SU-DHL-6 (cell line): ENCODE measurements around the gene LGR6.

ENCODE experiments used
- H2AFZ ChIP-seq: fragments of 200-600 bp; sonication (generic); 2 replicates; pipeline ENCODE4 v1.6.1; 2014; ENCODE audit warnings: low read depth, mild to moderate bottlenecking, moderate library complexity, mixed read lengths, antibody characterized with exemption, low read length; ENCODE audit not compliant: severe bottlenecking
- H3F3A ChIP-seq: fragments of 200-600 bp; shearing (Covaris generic); 2 replicates; pipeline ENCODE4 v1.6.0; 2016; ENCODE audit warnings: antibody characterized with exemption, mild to moderate bottlenecking; ENCODE audit not compliant: insufficient read depth
- H3K27ac ChIP-seq: fragments of 200-600 bp; sonication (generic); 2 replicates; pipeline ENCODE4 v1.5.1; 2016; ENCODE audit warnings: low read depth, mild to moderate bottlenecking, low read length, moderate library complexity, mixed read lengths
- H3K27me3 ChIP-seq: fragments of 200-600 bp; sonication (generic), shearing (Covaris generic); 2 replicates; pipeline ENCODE4 v1.6.0; 2014; ENCODE audit warnings: mild to moderate bottlenecking, low read length
- H3K36me3 ChIP-seq: fragments of 200-600 bp; sonication (generic); 2 replicates; pipeline ENCODE4 v1.6.1; 2014; ENCODE audit warnings: mild to moderate bottlenecking, low read length, mixed read lengths
- H3K4me2 ChIP-seq: fragments of 300-600, 200-600 bp; shearing (Covaris generic), sonication (generic); 2 replicates; pipeline ENCODE4 v1.6.0; 2014; ENCODE audit warnings: low read length, low read depth, mild to moderate bottlenecking; ENCODE audit not compliant: poor library complexity, severe bottlenecking
- H3K4me3 ChIP-seq: fragments of 200-600 bp; sonication (generic); 2 replicates; pipeline ENCODE4 v1.5.1; 2014; ENCODE audit warnings: antibody characterized with exemption, low read length, mild to moderate bottlenecking, mixed read lengths; ENCODE audit not compliant: insufficient read depth, poor library complexity, severe bottlenecking
- H3K79me2 ChIP-seq: fragments of 200-600 bp; sonication (generic); 2 replicates; pipeline ENCODE4 v1.6.1; 2014; ENCODE audit warnings: mild to moderate bottlenecking, low read length, moderate library complexity; ENCODE audit not compliant: insufficient read depth
- H3K9ac ChIP-seq: fragments of 200-600 bp; sonication (generic); 2 replicates; pipeline ENCODE4 v1.7.0; 2014; ENCODE audit warnings: mild to moderate bottlenecking, low read length
- H3K9me2 ChIP-seq: fragments of 200-600 bp; sonication (generic); replicated peaks from 2 replicates; pipeline ENCODE4 v1.6.1; 2014; ENCODE audit warnings: low read length; ENCODE audit not compliant: insufficient read depth
- H3K9me3 ChIP-seq: fragments of 200-600 bp; sonication (generic); 2 replicates; pipeline ENCODE4 v1.6.1; 2014; ENCODE audit warnings: low read length, mixed read lengths; ENCODE audit not compliant: insufficient read depth
- H4K20me1 ChIP-seq: fragments of 200-600 bp; sonication (generic); 2 replicates; pipeline ENCODE4 v1.6.1; 2014; ENCODE audit warnings: low read depth, mild to moderate bottlenecking, antibody characterized with exemption, low read length, moderate library complexity, mixed read lengths
- CTCF ChIP-seq: fragments of 200-600 bp; sonication (generic); IDR thresholded peaks from one replicate; pipeline ENCODE4 v1.5.1; 2017; ENCODE audit warnings: antibody characterized with exemption, mild to moderate bottlenecking, low read length, moderate library complexity; ENCODE audit not compliant: insufficient read depth, poor library complexity, severe bottlenecking
- EZH2phosphoT487 ChIP-seq: fragments of 200-600 bp; sonication (generic), shearing (Covaris generic); conservative IDR thresholded peaks from 2 replicates; pipeline ENCODE4 v1.6.1; 2018; ENCODE audit warnings: mild to moderate bottlenecking, antibody characterized with exemption, low read length, moderate library complexity, mixed read lengths

The LGR6 gene

GRCh38 chr1:202161151-202162046 is 32.2 kb upstream of the LGR6 start:
- H3K79me2 ChIP-seq: peaks cover 10% of the 10 kb centered on the region; the same call in 1 of the 2 replicates

GRCh38 chr1:202162047-202162417 is 31.6 kb upstream of the LGR6 start:
- no peaks in the 10 kb centered on the region for H3K9me2 ChIP-seq

More at GRCh38 chr1:202161151-202162046, 32.2 kb upstream of the LGR6 start:
- no peak overlapping the region for H3K4me3 ChIP-seq
- no peaks in the 10 kb centered on the region for H3K36me3 ChIP-seq
- no peaks in the 10 kb centered on the region for H3K9me3 ChIP-seq
- no peaks in the 10 kb centered on the region for H3K27me3 ChIP-seq
- peak overlapping the region; percentile 76 for H3K9ac ChIP-seq
- peak overlapping the region; percentile 87 for H3K27ac ChIP-seq
- H3K9me2 ChIP-seq: no peaks in the 10 kb centered on the region
- H4K20me1 ChIP-seq: no peaks in the 10 kb centered on the region
- TF ChIP-seq CTCF (no peak), EZH2phosphoT487 (no peak)
- no peak overlapping the region for H2AFZ ChIP-seq
- H3K4me2 ChIP-seq: peak overlapping the region; percentile 66
- H3F3A ChIP-seq: no peaks in the 10 kb centered on the region; the same call in 1 of the 2 replicates

GRCh38 chr1:202162418-202163280 is 30.9 kb upstream of the LGR6 start:
- Histone ChIP-seq H3K9me2 (no peaks in the 10 kb centered on the region), H3K9ac (no peak overlapping the region), H3K36me3 (no peaks in the 10 kb centered on the region), H3K27ac (no peak overlapping the region), H3K27me3 (no peaks in the 10 kb centered on the region), H4K20me1 (no peaks in the 10 kb centered on the region), H3F3A (no peaks in the 10 kb centered on the region; the same call in 1 of the 2 replicates), H3K79me2 (peaks cover 10% of the 10 kb centered on the region; the same call in 1 of the 2 replicates), H3K9me3 (no peaks in the 10 kb centered on the region), H3K4me2 (no peak overlapping the region), H3K4me3 (no peak overlapping the region), H2AFZ (no peak overlapping the region)
- TF ChIP-seq CTCF: no peak
- TF ChIP-seq EZH2phosphoT487: no peak

More at GRCh38 chr1:202162047-202162417, 31.6 kb upstream of the LGR6 start:
- H3K9ac ChIP-seq: no peak overlapping the region
- H3K27me3 ChIP-seq: no peaks in the 10 kb centered on the region
- no peaks in the 10 kb centered on the region; the same call in 1 of the 2 replicates for H3F3A ChIP-seq
- H2AFZ ChIP-seq: no peak overlapping the region
- no peaks in the 10 kb centered on the region for H3K36me3 ChIP-seq
- no peaks in the 10 kb centered on the region for H4K20me1 ChIP-seq
- peaks cover 10% of the 10 kb centered on the region; the same call in 1 of the 2 replicates for H3K79me2 ChIP-seq
- H3K4me2 ChIP-seq: no peak overlapping the region
- TF ChIP-seq CTCF (no peak), EZH2phosphoT487 (no peak)
- no peaks in the 10 kb centered on the region for H3K9me3 ChIP-seq
- no peak overlapping the region for H3K27ac ChIP-seq
- no peak overlapping the region for H3K4me3 ChIP-seq
